Erythroblast (primary cell): Measurements from ENCODE around the gene SLC35F4.

ENCODE experiments used
- GATA1 ChIP-seq: IDR thresholded peaks from 2 replicates; pipeline ENCODE4 v1.6.1; 2011; ENCODE audit warnings: low read depth, mild to moderate bottlenecking, control low read depth, low read length, moderate library complexity
- POLR2A ChIP-seq: IDR thresholded peaks from 2 replicates; pipeline ENCODE4 v1.6.1; 2011; ENCODE audit warnings: mild to moderate bottlenecking, low read length

- TF ChIP-seq POLR2A (no peak), GATA1 (no peak)
Measured at GRCh38 chr14:57729208-57730187, 136.4 kb downstream of the SLC35F4 start.
